Glomerular visceral epithelial cell (primary cell): ENCODE data around the gene PI4KA.

Experiments
- DNase-seq: peaks from one replicate; pipeline ENCODE4 v3.0.0-alpha.2; 2016; ENCODE audit errors: extremely low spot score

PI4KA gene

GRCh38 chr22:20793748-20794649 lies 64.6 kb downstream of the PI4KA start:
- no peak for DNase-seq

- DNase-seq = no peak
These were observed 65.5 kb downstream of the PI4KA start for GRCh38 chr22:20792966-20793728.

GRCh38 chr22:20792221-20792965 lies 66.2 kb downstream of the PI4KA start:
- DNase-seq = no peak

- DNase-seq = no peak
These were observed 69.8 kb downstream of the PI4KA start for GRCh38 chr22:20788627-20789344.

- DNase-seq = no peak
These were observed 70.6 kb downstream of the PI4KA start for GRCh38 chr22:20787746-20788626.

GRCh38 chr22:20787223-20787622 lies 71.4 kb downstream of the PI4KA start:
- no peak for DNase-seq

- DNase-seq = no peak
These were observed 72.1 kb downstream of the PI4KA start for GRCh38 chr22:20786536-20786979.

- DNase-seq = no peak
These were observed 72.6 kb downstream of the PI4KA start for GRCh38 chr22:20786048-20786447.

GRCh38 chr22:20785415-20785814 lies 73.2 kb downstream of the PI4KA start:
- DNase-seq = no peak

GRCh38 chr22:20783844-20784723 lies 74.5 kb downstream of the PI4KA start:
- DNase-seq = peak; percentile 48

GRCh38 chr22:20783300-20783673 lies 75.3 kb downstream of the PI4KA start:
- no peak for DNase-seq

GRCh38 chr22:20782596-20783299 lies 75.9 kb downstream of the PI4KA start:
- DNase-seq = no peak

- no peak for DNase-seq
These were observed 76.5 kb downstream of the PI4KA start for GRCh38 chr22:20782083-20782482.

GRCh38 chr22:20781272-20781990 lies 77.2 kb downstream of the PI4KA start:
- no peak for DNase-seq

GRCh38 chr22:20779818-20780158 lies 78.8 kb downstream of the PI4KA start:
- DNase-seq = no peak

- DNase-seq = no peak
These were observed 79.4 kb downstream of the PI4KA start for GRCh38 chr22:20779014-20779817.

GRCh38 chr22:20777420-20778177 lies 81.0 kb downstream of the PI4KA start:
- peak; percentile 3 for DNase-seq
